ENCODE data around the gene PRKD3.

The PRKD3 gene

GRCh38 chr2:37338933-37339332, 14.3 kb upstream of the PRKD3 start:
- Histone ChIP-seq H3K4me3 (ENCODE audit: low read length) (no peak overlapping the region), H3K4me1 (ENCODE audit: control insufficient read depth, insufficient read depth, low read length) (peaks cover 5% of the 10 kb centered on the region), H3K9me3 (ENCODE audit: control insufficient read depth, low read length) (no peaks in the 10 kb centered on the region), H3K36me3 (ENCODE audit: control insufficient read depth, insufficient read depth, low read length) (no peaks in the 10 kb centered on the region), H3K9ac (ENCODE audit: low read length) (no peak overlapping the region), H3K27me3 (ENCODE audit: control insufficient read depth, insufficient read depth, low read length) (no peaks in the 10 kb centered on the region)

- no peak overlapping the region for H3K9ac ChIP-seq (ENCODE audit: low read length)
- no peaks in the 10 kb centered on the region for H3K4me1 ChIP-seq (ENCODE audit: control insufficient read depth, insufficient read depth, low read length)
- H3K4me3 ChIP-seq (ENCODE audit: low read length): no peak overlapping the region
- no peaks in the 10 kb centered on the region for H3K9me3 ChIP-seq (ENCODE audit: control insufficient read depth, low read length)
- no peaks in the 10 kb centered on the region for H3K27me3 ChIP-seq (ENCODE audit: control insufficient read depth, insufficient read depth, low read length)
- H3K36me3 ChIP-seq (ENCODE audit: control insufficient read depth, insufficient read depth, low read length): no peaks in the 10 kb centered on the region
These were observed 13.1 kb upstream of the PRKD3 start for GRCh38 chr2:37337620-37338280.

- Histone ChIP-seq H3K9ac (ENCODE audit: low read length) (no peak overlapping the region), H3K27me3 (ENCODE audit: control insufficient read depth, insufficient read depth, low read length) (no peaks in the 10 kb centered on the region), H3K4me1 (ENCODE audit: control insufficient read depth, insufficient read depth, low read length) (no peaks in the 10 kb centered on the region), H3K36me3 (ENCODE audit: control insufficient read depth, insufficient read depth, low read length) (no peaks in the 10 kb centered on the region), H3K9me3 (ENCODE audit: control insufficient read depth, low read length) (no peaks in the 10 kb centered on the region), H3K4me3 (ENCODE audit: low read length) (no peak overlapping the region)
These were observed 11.0 kb upstream of the PRKD3 start for GRCh38 chr2:37335604-37336003.

GRCh38 chr2:37333256-37333655, 8.6 kb upstream of the PRKD3 start:
- no peak overlapping the region for H3K4me3 ChIP-seq (ENCODE audit: low read length)
- H3K4me1 ChIP-seq (ENCODE audit: control insufficient read depth, insufficient read depth, low read length): no peaks in the 10 kb centered on the region
- H3K27me3 ChIP-seq (ENCODE audit: control insufficient read depth, insufficient read depth, low read length): no peaks in the 10 kb centered on the region
- H3K9ac ChIP-seq (ENCODE audit: low read length): no peak overlapping the region
- H3K9me3 ChIP-seq (ENCODE audit: control insufficient read depth, low read length): no peaks in the 10 kb centered on the region
- H3K36me3 ChIP-seq (ENCODE audit: control insufficient read depth, insufficient read depth, low read length): no peaks in the 10 kb centered on the region

GRCh38 chr2:37332560-37332959, 7.9 kb upstream of the PRKD3 start:
- H3K9me3 ChIP-seq (ENCODE audit: control insufficient read depth, low read length): no peaks in the 10 kb centered on the region
- no peaks in the 10 kb centered on the region for H3K27me3 ChIP-seq (ENCODE audit: control insufficient read depth, insufficient read depth, low read length)
- no peak overlapping the region for H3K9ac ChIP-seq (ENCODE audit: low read length)
- no peak overlapping the region for H3K4me3 ChIP-seq (ENCODE audit: low read length)
- no peaks in the 10 kb centered on the region for H3K36me3 ChIP-seq (ENCODE audit: control insufficient read depth, insufficient read depth, low read length)
- no peaks in the 10 kb centered on the region for H3K4me1 ChIP-seq (ENCODE audit: control insufficient read depth, insufficient read depth, low read length)

- Histone ChIP-seq H3K4me1 (ENCODE audit: control insufficient read depth, insufficient read depth, low read length) (peaks cover 5% of the 10 kb centered on the region), H3K27me3 (ENCODE audit: control insufficient read depth, insufficient read depth, low read length) (no peaks in the 10 kb centered on the region), H3K4me3 (ENCODE audit: low read length) (no peak overlapping the region), H3K36me3 (ENCODE audit: control insufficient read depth, insufficient read depth, low read length) (no peaks in the 10 kb centered on the region), H3K9me3 (ENCODE audit: control insufficient read depth, low read length) (no peaks in the 10 kb centered on the region), H3K9ac (ENCODE audit: low read length) (no peak overlapping the region)
These were observed 6.0 kb upstream of the PRKD3 start for GRCh38 chr2:37330681-37331080.

- Histone ChIP-seq H3K27me3 (ENCODE audit: control insufficient read depth, insufficient read depth, low read length) (no peaks in the 10 kb centered on the region), H3K4me1 (ENCODE audit: control insufficient read depth, insufficient read depth, low read length) (peaks cover 5% of the 10 kb centered on the region), H3K9me3 (ENCODE audit: control insufficient read depth, low read length) (no peaks in the 10 kb centered on the region), H3K4me3 (ENCODE audit: low read length) (no peak overlapping the region), H3K9ac (ENCODE audit: low read length) (no peak overlapping the region), H3K36me3 (ENCODE audit: control insufficient read depth, insufficient read depth, low read length) (no peaks in the 10 kb centered on the region)
These were observed 2.4 kb upstream of the PRKD3 start for GRCh38 chr2:37326866-37327634.

- Histone ChIP-seq H3K9me3 (ENCODE audit: control insufficient read depth, low read length) (no peaks in the 10 kb centered on the region), H3K27me3 (ENCODE audit: control insufficient read depth, insufficient read depth, low read length) (no peaks in the 10 kb centered on the region), H3K4me1 (ENCODE audit: control insufficient read depth, insufficient read depth, low read length) (peaks cover 5% of the 10 kb centered on the region), H3K9ac (ENCODE audit: low read length) (peak overlapping the region; percentile 5), H3K36me3 (ENCODE audit: control insufficient read depth, insufficient read depth, low read length) (no peaks in the 10 kb centered on the region), H3K4me3 (ENCODE audit: low read length) (no peak overlapping the region)
These were observed 1.7 kb upstream of the PRKD3 start for GRCh38 chr2:37326285-37326684.

GRCh38 chr2:37325625-37326071, 1.0 kb upstream of the PRKD3 start:
- Histone ChIP-seq H3K4me1 (ENCODE audit: control insufficient read depth, insufficient read depth, low read length) (peaks cover 5% of the 10 kb centered on the region), H3K27me3 (ENCODE audit: control insufficient read depth, insufficient read depth, low read length) (no peaks in the 10 kb centered on the region), H3K36me3 (ENCODE audit: control insufficient read depth, insufficient read depth, low read length) (no peaks in the 10 kb centered on the region), H3K9ac (ENCODE audit: low read length) (peak overlapping the region; percentile 78), H3K9me3 (ENCODE audit: control insufficient read depth, low read length) (no peaks in the 10 kb centered on the region), H3K4me3 (ENCODE audit: low read length) (peak overlapping the region; percentile 81)

GRCh38 chr2:37324536-37324785, 172 bp downstream of the PRKD3 start:
- H3K4me3 ChIP-seq (ENCODE audit: low read length): no peak overlapping the region
- peak overlapping the region; percentile 80 for H3K9ac ChIP-seq (ENCODE audit: low read length)
- H3K9me3 ChIP-seq (ENCODE audit: control insufficient read depth, low read length): no peaks in the 10 kb centered on the region
- H3K27me3 ChIP-seq (ENCODE audit: control insufficient read depth, insufficient read depth, low read length): no peaks in the 10 kb centered on the region
- peaks cover 5% of the 10 kb centered on the region for H3K4me1 ChIP-seq (ENCODE audit: control insufficient read depth, insufficient read depth, low read length)
- H3K36me3 ChIP-seq (ENCODE audit: control insufficient read depth, insufficient read depth, low read length): no peaks in the 10 kb centered on the region

- peaks cover 5% of the 10 kb centered on the region for H3K4me1 ChIP-seq (ENCODE audit: control insufficient read depth, insufficient read depth, low read length)
- H3K4me3 ChIP-seq (ENCODE audit: low read length): peak overlapping the region; percentile 43
These were observed 675 bp downstream of the PRKD3 start for GRCh38 chr2:37323781-37324535.

GRCh38 chr2:37323176-37323780, 1.4 kb downstream of the PRKD3 start:
- Histone ChIP-seq H3K27me3 (ENCODE audit: control insufficient read depth, insufficient read depth, low read length) (no peaks in the 10 kb centered on the region), H3K9ac (ENCODE audit: low read length) (peak overlapping the region; percentile 80), H3K9me3 (ENCODE audit: control insufficient read depth, low read length) (no peaks in the 10 kb centered on the region), H3K4me1 (ENCODE audit: control insufficient read depth, insufficient read depth, low read length) (peaks cover 5% of the 10 kb centered on the region), H3K36me3 (ENCODE audit: control insufficient read depth, insufficient read depth, low read length) (no peaks in the 10 kb centered on the region), H3K4me3 (ENCODE audit: low read length) (peak overlapping the region; percentile 43)

More at GRCh38 chr2:37323781-37324535, 675 bp downstream of the PRKD3 start:
- Histone ChIP-seq H3K9me3 (ENCODE audit: control insufficient read depth, low read length) (no peaks in the 10 kb centered on the region), H3K36me3 (ENCODE audit: control insufficient read depth, insufficient read depth, low read length) (no peaks in the 10 kb centered on the region), H3K9ac (ENCODE audit: low read length) (peak overlapping the region; percentile 80), H3K27me3 (ENCODE audit: control insufficient read depth, insufficient read depth, low read length) (no peaks in the 10 kb centered on the region)
